GM19463 (cell line): ENCODE results near the gene ZNF462.

Experiments
- ATAC-seq: cut with Tn5 transposase; IDR thresholded peaks from one replicate; pipeline ENCODE4 v1.9.1; 2021; ENCODE audit warnings: mild to moderate bottlenecking, moderate library complexity; ENCODE audit not compliant: unreplicated experiment

ZNF462 gene

GRCh38 chr9:106922026-106922425 lies 59.1 kb downstream of the ZNF462 start:
- ATAC-seq: no peak

GRCh38 chr9:106925392-106925791 lies 62.4 kb downstream of the ZNF462 start:
- no peak for ATAC-seq

- no peak for ATAC-seq
These were observed 65.0 kb downstream of the ZNF462 start for GRCh38 chr9:106927916-106928315.

GRCh38 chr9:106928350-106928749 lies 65.4 kb downstream of the ZNF462 start:
- ATAC-seq: no peak

- no peak for ATAC-seq
These were observed 66.7 kb downstream of the ZNF462 start for GRCh38 chr9:106929471-106930177.

- no peak for ATAC-seq
These were observed 67.5 kb downstream of the ZNF462 start for GRCh38 chr9:106930477-106930876.

- no peak for ATAC-seq
These were observed 68.5 kb downstream of the ZNF462 start for GRCh38 chr9:106931466-106931865.

GRCh38 chr9:106932178-106932577 lies 69.2 kb downstream of the ZNF462 start:
- no peak for ATAC-seq

GRCh38 chr9:106932675-106933074 lies 69.7 kb downstream of the ZNF462 start:
- no peak for ATAC-seq

- ATAC-seq: no peak
These were observed 70.5 kb downstream of the ZNF462 start for GRCh38 chr9:106933470-106933869.

GRCh38 chr9:106934442-106935238 lies 71.7 kb downstream of the ZNF462 start:
- no peak for ATAC-seq

GRCh38 chr9:106936680-106937079 lies 73.7 kb downstream of the ZNF462 start:
- no peak for ATAC-seq

GRCh38 chr9:106941916-106942315 lies 79.0 kb downstream of the ZNF462 start:
- ATAC-seq: no peak

- ATAC-seq: no peak
These were observed 83.0 kb downstream of the ZNF462 start for GRCh38 chr9:106945727-106946660.

- ATAC-seq: no peak
These were observed 84.3 kb downstream of the ZNF462 start for GRCh38 chr9:106947106-106947900.

GRCh38 chr9:106953174-106953573 lies 90.2 kb downstream of the ZNF462 start:
- no peak for ATAC-seq

- no peak for ATAC-seq
These were observed 91.6 kb downstream of the ZNF462 start for GRCh38 chr9:106954558-106954957.

GRCh38 chr9:106954974-106955850 lies 92.2 kb downstream of the ZNF462 start:
- no peak for ATAC-seq

- ATAC-seq: no peak
These were observed 94.0 kb downstream of the ZNF462 start for GRCh38 chr9:106956971-106957370.
